HAP-1 (cell line): Measurements from ENCODE around the gene TEKT5.

Experiments used
- DNase-seq, 2 experiments: peaks; one replicate each; pipeline ENCODE4 v3.0.0-alpha.2; 2016 to 2020; ENCODE audit warnings: low spot score in 2 of 2
- H3K27me3 ChIP-seq: fragments of 250-450 bp; sonication (Bioruptor Pico); 2 replicates; pipeline ENCODE4 v1.5.1; 2020; ENCODE audit warnings: low read depth, mild to moderate bottlenecking, moderate library complexity
- H3K36me3 ChIP-seq: fragments of 250-450 bp; sonication (Bioruptor Pico); replicated peaks from 2 replicates; pipeline ENCODE4 v1.5.1; 2020; ENCODE audit warnings: mild to moderate bottlenecking
- H3K4me1 ChIP-seq: fragments of 250-450 bp; sonication (Bioruptor Pico); 2 replicates; pipeline ENCODE4 v1.5.1; 2020; ENCODE audit warnings: mild to moderate bottlenecking
- H3K4me3 ChIP-seq: fragments of 250-450 bp; sonication (Bioruptor Pico); 2 replicates; pipeline ENCODE4 v1.5.1; 2020; ENCODE audit warnings: mild to moderate bottlenecking, moderate library complexity
- H3K9me3 ChIP-seq: fragments of 250-450 bp; sonication (Bioruptor Pico); 2 replicates; pipeline ENCODE4 v1.5.1; 2020; ENCODE audit warnings: mild to moderate bottlenecking, moderate library complexity
- in situ Hi-C: fragments of 300-500 bp; cut with MboI; formaldehyde crosslinking; loops from 3 replicates; pipeline ENCODE4 v1.14.3; 2020; ENCODE audit warnings: low sequenced_read_pairs, inconsistent platforms, mixed read lengths

The TEKT5 gene

GRCh38 chr16:10597187-10597601, 97.5 kb downstream of the TEKT5 start:
- no peaks in the 10 kb centered on the region for H3K4me1 ChIP-seq
- DNase-seq = no peak
- in situ Hi-C loops = no loop called here

DNA sequence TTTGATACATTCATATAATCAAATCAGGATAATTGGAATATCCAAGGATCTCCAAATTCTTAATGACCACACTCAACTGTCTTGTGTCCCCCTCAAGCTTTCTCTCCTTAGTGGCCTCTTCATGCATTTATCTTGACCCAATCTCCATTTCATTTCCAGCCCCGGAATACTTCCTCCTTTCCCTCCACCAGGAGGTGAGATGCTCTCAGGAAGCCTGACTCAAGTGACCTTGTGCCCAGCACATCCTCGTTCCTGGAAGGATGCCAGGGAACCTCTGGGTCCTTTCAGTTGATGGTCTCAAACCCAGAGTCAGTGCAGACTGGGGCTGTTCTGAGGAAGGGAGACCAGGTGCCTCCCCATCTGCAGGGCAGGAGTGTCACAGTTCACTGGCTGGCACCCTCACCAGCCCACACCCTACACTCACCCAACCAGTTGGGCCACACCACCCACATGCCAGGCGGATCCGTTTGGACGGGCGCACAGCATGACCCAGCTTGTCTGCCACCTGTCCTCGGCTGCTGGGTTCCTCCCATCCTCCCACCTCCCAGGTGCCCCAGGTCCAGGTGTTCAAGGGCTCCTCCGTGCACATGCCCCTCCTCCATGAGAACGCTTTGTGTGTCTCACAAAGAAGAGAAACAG, 100.3 kb downstream of the TEKT5 start:
- in situ Hi-C loops = no loop called here
- no peaks in the 10 kb centered on the region for H3K36me3 ChIP-seq
- DNase-seq = no peak

More at GRCh38 chr16:10597187-10597601, 97.5 kb downstream of the TEKT5 start:
- Histone ChIP-seq H3K27me3 (peaks cover 15% of the 10 kb centered on the region), H3K36me3 (no peaks in the 10 kb centered on the region), H3K4me3 (no peak overlapping the region), H3K9me3 (no peaks in the 10 kb centered on the region)

GRCh38 chr16:10592611-10593010, 102.1 kb downstream of the TEKT5 start:
- no peak for DNase-seq
- H3K4me3 ChIP-seq = no peak overlapping the region
- peaks cover 6% of the 10 kb centered on the region; the same call in 1 of the 2 replicates for H3K4me1 ChIP-seq
- in situ Hi-C loops = no loop called here
- no peaks in the 10 kb centered on the region for H3K36me3 ChIP-seq
- no peaks in the 10 kb centered on the region for H3K9me3 ChIP-seq
- H3K27me3 ChIP-seq = peaks cover 5% of the 10 kb centered on the region; the same call in 1 of the 2 replicates

More for the DNA sequence above, 100.3 kb downstream of the TEKT5 start:
- Histone ChIP-seq H3K4me3 (no peak overlapping the region), H3K4me1 (peaks cover under 1% of the 10 kb centered on the region; the same call in 1 of the 2 replicates), H3K9me3 (no peaks in the 10 kb centered on the region), H3K27me3 (peaks cover 5% of the 10 kb centered on the region)

GRCh38 chr16:10590342-10590741, 104.4 kb downstream of the TEKT5 start:
- Histone ChIP-seq H3K4me1 (peaks cover 6% of the 10 kb centered on the region; the same call in 1 of the 2 replicates), H3K9me3 (no peaks in the 10 kb centered on the region), H3K27me3 (peaks cover 5% of the 10 kb centered on the region; the same call in 1 of the 2 replicates), H3K36me3 (no peaks in the 10 kb centered on the region), H3K4me3 (no peak overlapping the region)
- no peak for DNase-seq
- in situ Hi-C loops = no loop called here

DNA sequence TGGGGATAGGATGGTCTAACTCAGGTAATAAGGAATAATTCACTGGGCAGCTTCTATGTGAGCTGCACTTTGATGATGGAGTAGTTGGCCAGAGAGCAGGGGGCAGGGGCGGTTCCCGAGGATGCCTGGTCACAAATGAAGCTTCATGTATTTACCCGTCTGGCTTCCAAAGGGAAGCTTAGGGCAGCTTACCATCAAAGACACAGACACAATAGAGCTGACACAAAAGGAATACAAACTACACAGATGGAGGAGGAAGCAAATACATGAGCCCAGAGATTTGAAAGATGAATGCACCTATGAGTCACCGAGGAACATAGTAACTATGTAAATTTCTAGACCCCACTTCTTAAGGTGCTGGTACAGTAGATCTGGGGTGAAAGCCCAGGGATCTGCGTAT, 105.6 kb downstream of the TEKT5 start:
- Histone ChIP-seq H3K27me3 (peaks cover 5% of the 10 kb centered on the region; the same call in 1 of the 2 replicates), H3K36me3 (no peaks in the 10 kb centered on the region), H3K4me1 (peaks cover 6% of the 10 kb centered on the region; the same call in 1 of the 2 replicates), H3K9me3 (no peaks in the 10 kb centered on the region), H3K4me3 (no peak overlapping the region)
- in situ Hi-C loops = no loop called here
- DNase-seq = peak; percentile 50 to 51

GRCh38 chr16:10587622-10588021, 107.1 kb downstream of the TEKT5 start:
- Histone ChIP-seq H3K36me3 (no peaks in the 10 kb centered on the region), H3K4me1 (peaks cover 6% of the 10 kb centered on the region; the same call in 1 of the 2 replicates)
- in situ Hi-C loops = no loop called here

DNA sequence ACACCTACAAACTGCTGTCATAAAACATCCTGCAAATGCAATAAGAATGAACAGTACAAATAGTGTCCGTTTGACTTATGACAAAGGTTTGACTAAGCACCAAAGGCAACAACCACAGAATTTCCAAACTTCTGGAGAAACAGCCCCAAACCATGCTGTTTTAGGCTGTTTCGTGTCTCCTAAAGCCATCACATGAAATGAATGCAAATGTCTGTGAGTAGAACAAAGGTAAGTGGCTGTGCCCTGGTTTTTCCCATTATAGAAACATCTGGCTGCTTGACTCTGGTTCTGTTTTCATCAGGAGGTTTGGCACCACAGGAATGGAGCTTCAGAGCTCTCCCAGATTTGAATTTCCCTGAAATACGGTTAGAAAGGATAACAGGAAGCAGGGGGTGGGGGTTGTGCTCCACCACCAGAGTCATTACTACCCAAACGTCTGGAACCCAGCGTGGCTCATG, 109.7 kb downstream of the TEKT5 start:
- in situ Hi-C loops = no loop called here
- no peaks in the 10 kb centered on the region for H3K36me3 ChIP-seq
- no peaks in the 10 kb centered on the region for H3K9me3 ChIP-seq
- no peak overlapping the region for H3K4me3 ChIP-seq
- H3K27me3 ChIP-seq = peaks cover 5% of the 10 kb centered on the region; the same call in 1 of the 2 replicates
- peaks cover 6% of the 10 kb centered on the region; the same call in 1 of the 2 replicates for H3K4me1 ChIP-seq
- no peak for DNase-seq

More at GRCh38 chr16:10587622-10588021, 107.1 kb downstream of the TEKT5 start:
- no peaks in the 10 kb centered on the region for H3K9me3 ChIP-seq
- no peak overlapping the region for H3K4me3 ChIP-seq
- no peak for DNase-seq
- H3K27me3 ChIP-seq = peaks cover 5% of the 10 kb centered on the region; the same call in 1 of the 2 replicates

DNA sequence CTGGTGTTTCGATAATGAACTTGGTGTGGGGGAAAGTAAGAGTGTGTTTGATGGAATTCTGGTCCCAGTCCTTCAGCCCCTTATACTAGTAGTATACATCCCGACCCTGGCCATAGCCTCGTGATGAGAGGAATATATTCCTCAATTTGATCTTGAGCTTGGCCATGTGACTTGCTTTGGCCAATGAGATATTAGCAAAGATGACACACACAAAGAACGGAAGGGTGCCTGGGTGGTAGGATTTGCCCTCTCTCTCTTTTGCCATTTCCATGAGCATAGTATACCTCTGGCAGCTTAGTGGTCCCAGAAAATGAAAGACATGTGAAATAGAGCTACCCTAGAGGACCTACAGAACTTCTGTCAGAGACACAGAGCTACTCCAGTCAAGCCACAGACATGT, 111.5 kb downstream of the TEKT5 start:
- DNase-seq = no peak
- in situ Hi-C loops = no loop called here
- Histone ChIP-seq H3K36me3 (no peaks in the 10 kb centered on the region), H3K27me3 (no peaks in the 10 kb centered on the region), H3K9me3 (no peaks in the 10 kb centered on the region), H3K4me1 (peaks cover 5% of the 10 kb centered on the region), H3K4me3 (no peak overlapping the region)

GRCh38 chr16:10581507-10581906, 113.2 kb downstream of the TEKT5 start:
- H3K36me3 ChIP-seq = no peaks in the 10 kb centered on the region

GRCh38 chr16:10580883-10581247, 113.9 kb downstream of the TEKT5 start:
- H3K4me3 ChIP-seq = peak overlapping the region; percentile 71
- H3K36me3 ChIP-seq = no peaks in the 10 kb centered on the region
- peaks cover 5% of the 10 kb centered on the region for H3K4me1 ChIP-seq
- in situ Hi-C loops = no loop called here
- no peak for DNase-seq
- H3K27me3 ChIP-seq = no peaks in the 10 kb centered on the region
- H3K9me3 ChIP-seq = no peaks in the 10 kb centered on the region

More at GRCh38 chr16:10581507-10581906, 113.2 kb downstream of the TEKT5 start:
- Histone ChIP-seq H3K4me3 (no peak overlapping the region), H3K9me3 (no peaks in the 10 kb centered on the region), H3K27me3 (no peaks in the 10 kb centered on the region), H3K4me1 (peaks cover 5% of the 10 kb centered on the region)
- no peak for DNase-seq
- in situ Hi-C loops = no loop called here

DNA sequence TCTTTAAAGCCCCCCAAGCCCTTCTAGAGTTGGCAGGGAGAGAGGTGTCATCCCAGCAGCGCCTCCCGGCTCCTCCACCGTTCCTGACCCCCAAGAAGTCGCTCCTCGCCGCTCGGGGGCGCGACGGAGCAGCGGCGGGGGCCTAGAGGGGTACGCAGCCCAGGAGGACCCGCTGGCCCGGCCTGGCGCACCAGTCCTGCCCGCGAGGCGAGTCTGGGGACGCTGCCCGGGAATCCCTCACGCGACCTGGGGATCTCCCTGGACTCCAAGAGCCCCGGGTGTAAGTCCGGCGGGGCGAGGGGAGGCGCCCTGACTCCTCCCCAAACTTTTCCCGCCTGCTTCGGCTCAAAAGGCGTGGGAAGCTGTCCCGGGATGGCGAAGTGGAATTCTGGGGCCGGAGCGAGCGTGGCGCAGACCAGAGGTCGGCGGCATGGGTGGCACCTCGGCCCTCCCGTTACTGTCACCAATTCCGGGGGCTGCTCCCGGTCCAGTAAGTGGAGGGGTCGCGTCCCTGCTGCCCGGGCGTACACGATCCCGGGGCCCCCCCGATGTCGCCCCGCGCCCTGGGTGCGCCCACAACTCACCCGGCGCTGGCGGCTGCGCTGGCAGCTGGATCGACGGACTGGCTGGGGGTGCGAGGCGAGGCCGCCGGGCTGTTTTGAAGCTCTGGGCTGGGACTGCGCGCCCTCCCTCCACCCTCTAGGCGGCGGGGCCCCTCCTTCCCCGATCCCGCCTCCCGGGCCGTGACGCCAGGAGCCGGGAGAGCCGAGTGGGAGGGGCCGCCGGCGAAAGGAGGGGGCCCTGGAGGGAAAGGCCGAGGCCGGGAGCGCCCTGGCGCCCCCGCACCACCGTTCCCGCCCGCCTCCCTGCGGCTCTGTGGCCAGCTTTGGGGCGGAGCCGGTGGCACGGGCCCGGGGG, 114.5 kb downstream of the TEKT5 start, which contains the start of gene EMP2:
TSS of gene EMP2 (minus strand) at position 634 of the 918 bp plus-strand sequence. CDS start 32,981 bp downstream, outside the sequence.
- Histone ChIP-seq H3K9me3 (no peaks in the 10 kb centered on the region), H3K4me3 (peak within 1 kb of the TSS; percentile 71), H3K27me3 (no peaks in the 10 kb centered on the region), H3K36me3 (no peaks in the 10 kb centered on the region), H3K4me1 (peaks cover 5% of the 10 kb centered on the region)
- DNase-seq = peak; percentile 82 to 91
- in situ Hi-C loops = no loop called here

DNA sequence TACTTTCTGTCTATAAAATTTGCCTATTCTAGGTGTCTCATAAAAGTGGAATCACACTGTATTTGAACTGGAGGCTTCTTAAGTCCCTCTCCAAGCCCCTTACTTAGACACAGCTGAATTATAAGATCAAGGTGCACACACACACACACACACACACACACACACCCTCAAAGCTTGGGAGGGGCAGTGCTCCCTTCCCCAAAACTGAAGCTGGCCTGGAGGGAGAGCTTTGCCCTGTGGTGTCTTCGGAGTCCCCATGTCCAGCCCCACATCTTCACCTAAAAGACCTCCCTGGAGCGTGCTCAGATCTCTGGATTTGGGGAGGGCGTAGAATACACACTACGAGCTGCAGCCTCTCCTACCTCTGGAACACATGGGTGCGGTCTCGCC, 115.2 kb downstream of the TEKT5 start:
- no peaks in the 10 kb centered on the region for H3K27me3 ChIP-seq
- in situ Hi-C loops = no loop called here
- DNase-seq = no peak
- peaks cover 5% of the 10 kb centered on the region for H3K4me1 ChIP-seq
- peak overlapping the region; percentile 71 for H3K4me3 ChIP-seq
- H3K9me3 ChIP-seq = no peaks in the 10 kb centered on the region
- no peaks in the 10 kb centered on the region for H3K36me3 ChIP-seq

DNA sequence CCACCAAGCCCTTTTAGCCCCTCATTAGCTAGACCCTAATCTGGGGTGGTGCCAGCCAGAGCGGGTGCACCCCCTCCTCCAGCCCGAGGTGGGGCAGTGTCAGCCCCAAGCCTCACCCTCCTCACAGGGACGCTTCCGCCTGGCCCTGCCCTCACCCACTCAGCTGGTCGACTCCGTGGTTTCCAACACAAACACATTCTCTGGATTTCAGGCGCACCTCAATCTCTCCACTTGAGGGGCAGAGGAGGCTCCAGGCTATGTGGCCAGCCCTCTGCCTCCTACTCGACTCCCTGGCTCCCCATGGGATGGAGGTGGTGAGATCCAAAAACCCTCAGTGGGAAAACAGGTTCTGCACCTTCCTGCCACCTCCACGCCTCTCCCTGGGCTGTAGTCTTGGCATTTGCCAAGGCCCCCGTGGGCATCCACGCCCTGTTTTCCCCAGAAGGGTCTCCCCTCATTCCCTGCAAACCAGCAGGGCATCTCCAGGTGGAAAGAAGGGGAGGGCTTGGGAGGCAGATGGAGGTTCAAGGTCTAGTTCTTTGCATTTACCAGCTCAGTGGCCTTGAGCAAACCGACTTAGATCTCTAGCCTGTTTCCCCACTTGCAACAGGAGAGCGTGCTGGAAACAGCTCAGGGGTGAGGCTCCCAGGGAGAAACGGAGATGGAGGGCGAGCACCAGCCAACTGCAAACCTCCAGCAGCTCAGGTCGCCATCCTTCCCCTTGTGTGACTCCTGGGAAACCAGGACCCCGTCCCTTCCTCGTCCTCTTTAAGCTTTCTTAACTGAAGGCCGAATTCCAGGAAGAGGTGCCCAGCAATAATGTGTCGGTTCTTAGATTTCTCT, 116.0 kb downstream of the TEKT5 start:
- Histone ChIP-seq H3K36me3 (no peaks in the 10 kb centered on the region), H3K4me3 (no peak overlapping the region; the same call in 1 of the 2 replicates), H3K27me3 (no peaks in the 10 kb centered on the region), H3K9me3 (no peaks in the 10 kb centered on the region), H3K4me1 (peaks cover 5% of the 10 kb centered on the region)
- DNase-seq = no peak
- in situ Hi-C loops = no loop called here
